ENCODE results near the gene PWP1. TPM values are rescaled to one million over a fixed set of nuclear protein-coding genes. Genes with fewer than 3 reads are reported as not detected.

Gene PWP1
- total and polyA plus RNA-seq, 2 experiments from 2014 or later, result 110 to 211 TPM

- no peak overlapping the region for H3K4me3 ChIP-seq
- H3K9me2 ChIP-seq (ENCODE audit: insufficient read depth), result no peaks in the 10 kb centered on the region
- no peak overlapping the region for H3K4me2 ChIP-seq
- Mint-ChIP-seq H3K27ac (no peak overlapping the region), H3K9me3 (no peaks in the 10 kb centered on the region), H3K4me3 (no peak overlapping the region), H3K36me3 (ENCODE audit: low read depth) (no peaks in the 10 kb centered on the region), H3K27me3 (ENCODE audit: insufficient read depth, low read depth, poor library complexity) (peaks cover 7% of the 10 kb centered on the region), H3K4me1 (peaks cover 27% of the 10 kb centered on the region)
- H3K79me2 ChIP-seq (replicated peaks; ENCODE audit: insufficient read depth), result no peaks in the 10 kb centered on the region
- H3K4me1 ChIP-seq (ENCODE audit: insufficient read depth), result peaks cover 9% of the 10 kb centered on the region; the same call in 1 of the 2 replicates
- H3K27me3 ChIP-seq (ENCODE audit: insufficient read depth), result no peaks in the 10 kb centered on the region
- H2AFZ ChIP-seq, result no peak overlapping the region
- no peaks in the 10 kb centered on the region for H3K36me3 ChIP-seq (ENCODE audit: insufficient read depth)
- no peak for ATAC-seq
- DNase-seq (ENCODE audit: low spot score), result no peak
- no peaks in the 10 kb centered on the region for H4K20me1 ChIP-seq (replicated peaks; ENCODE audit: insufficient read depth)
- TF ChIP-seq CTCF (conservative IDR thresholded peaks at IDR 0.05; ENCODE audit: low read depth in 2 of 2), result no peak
- no peak for TF ChIP-seq STAT1 (IDR thresholded peaks at IDR 0.05; ENCODE audit: unreplicated experiment)
- TF ChIP-seq NANOG (IDR thresholded peaks at IDR 0.05; ENCODE audit: borderline replicate concordance), result no peak
- no peak for TF ChIP-seq EZH2 (IDR thresholded peaks at IDR 0.05; ENCODE audit: low read depth, unreplicated experiment)
- no peak for TF ChIP-seq JUNB (IDR thresholded peaks at IDR 0.05; ENCODE audit: unreplicated experiment)
- no peak for TF ChIP-seq ZNF114 (CRISPR knock-in tag; IDR thresholded peaks at IDR 0.05)
- H3K27ac ChIP-seq (ENCODE audit: low read depth), result no peak overlapping the region
- no peaks in the 10 kb centered on the region for H3F3A ChIP-seq (replicated peaks; ENCODE audit: low read depth)
These were observed 32.1 kb upstream of the PWP1 start for GRCh38 chr12:107653519-107653918.

GRCh38 chr12:107654873-107655272, 30.7 kb upstream of the PWP1 start:
- no peak for DNase-seq (ENCODE audit: low spot score)
- peaks cover 7% of the 10 kb centered on the region for H3K27me3 Mint-ChIP-seq (ENCODE audit: insufficient read depth, low read depth, poor library complexity)
- H3K9me3 Mint-ChIP-seq, result no peaks in the 10 kb centered on the region
- H3F3A ChIP-seq (replicated peaks; ENCODE audit: low read depth), result no peaks in the 10 kb centered on the region
- no peaks in the 10 kb centered on the region for H4K20me1 ChIP-seq (replicated peaks; ENCODE audit: insufficient read depth)
- no peak overlapping the region for H3K27ac Mint-ChIP-seq
- no peaks in the 10 kb centered on the region for H3K36me3 ChIP-seq (ENCODE audit: insufficient read depth)
- H3K27me3 ChIP-seq (ENCODE audit: insufficient read depth), result no peaks in the 10 kb centered on the region
- no peak overlapping the region for H3K4me3 Mint-ChIP-seq
- no peak overlapping the region for H3K4me2 ChIP-seq
- no peaks in the 10 kb centered on the region for H3K36me3 Mint-ChIP-seq (ENCODE audit: low read depth)
- no peak for ATAC-seq
- peaks cover 9% of the 10 kb centered on the region; the same call in 1 of the 2 replicates for H3K4me1 ChIP-seq (ENCODE audit: insufficient read depth)
- H3K9me2 ChIP-seq (ENCODE audit: insufficient read depth), result no peaks in the 10 kb centered on the region
- no peaks in the 10 kb centered on the region for H3K79me2 ChIP-seq (replicated peaks; ENCODE audit: insufficient read depth)
- no peak overlapping the region for H3K4me3 ChIP-seq
- no peak overlapping the region for H3K27ac ChIP-seq (ENCODE audit: low read depth)
- H3K4me1 Mint-ChIP-seq, result peaks cover 23% of the 10 kb centered on the region
- TF ChIP-seq CREB1 (CRISPR knock-in tag; IDR thresholded peaks at IDR 0.05; ENCODE audit: low read depth), result no peak
- no peak for TF ChIP-seq ETS1 (IDR thresholded peaks at IDR 0.05)
- no peak for TF ChIP-seq EZH2phosphoT487 (IDR thresholded peaks at IDR 0.05; ENCODE audit: unreplicated experiment)
- no peak for TF ChIP-seq CTCF (conservative IDR thresholded peaks at IDR 0.05; ENCODE audit: low read depth in 2 of 2)
- TF ChIP-seq ZNF462 (CRISPR knock-in tag; IDR thresholded peaks at IDR 0.05), result no peak
- TF ChIP-seq STAT1 (IDR thresholded peaks at IDR 0.05; ENCODE audit: unreplicated experiment), result no peak
- TF ChIP-seq EZH2 (IDR thresholded peaks at IDR 0.05; ENCODE audit: low read depth, unreplicated experiment), result no peak
- no peak overlapping the region for H2AFZ ChIP-seq

Data from GM23338 (cell line).